GM21825 (cell line): ENCODE results near the gene ARHGDIB.

ENCODE experiments used
- ATAC-seq: cut with Tn5 transposase; IDR thresholded peaks from one replicate; pipeline ENCODE4 v1.9.1; 2021; ENCODE audit warnings: mild to moderate bottlenecking, moderate library complexity; ENCODE audit not compliant: unreplicated experiment

The ARHGDIB gene

GRCh38 chr12:14961466-14962152 lies at the start of gene ARHGDIB:
Gene ARHGDIB (minus strand): TSS chr12:14961601. CDS start chr12:14950712, 10,889 bp downstream.
- ATAC-seq: peak; percentile 61

- no peak for ATAC-seq
Observed at GRCh38 chr12:15011162-15011561, 49.8 kb upstream of the ARHGDIB start.

DNA sequence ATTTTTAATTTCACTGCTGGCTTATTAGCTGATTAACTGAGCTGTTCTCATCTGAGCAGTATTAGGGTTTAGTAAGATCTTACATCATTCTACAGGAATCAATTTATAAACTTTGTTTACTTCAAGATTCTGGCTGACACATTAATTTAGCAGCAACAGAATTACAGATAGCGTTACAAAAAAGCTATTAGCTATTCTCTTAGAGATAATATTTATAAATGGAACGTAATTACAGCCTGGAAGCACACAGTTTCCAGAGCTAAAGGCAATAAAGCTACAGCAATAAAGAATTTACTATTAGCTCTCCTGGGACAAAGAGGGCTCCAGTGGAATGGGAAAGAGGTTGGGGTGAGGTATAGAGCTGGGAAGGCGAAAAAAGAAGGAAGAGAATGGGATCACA lies 46.1 kb upstream of the ARHGDIB start:
- ATAC-seq: no peak

GRCh38 chr12:15005064-15005463 lies 43.7 kb upstream of the ARHGDIB start:
- ATAC-seq: no peak

GRCh38 chr12:15004421-15004820 lies 43.0 kb upstream of the ARHGDIB start:
- no peak for ATAC-seq

DNA sequence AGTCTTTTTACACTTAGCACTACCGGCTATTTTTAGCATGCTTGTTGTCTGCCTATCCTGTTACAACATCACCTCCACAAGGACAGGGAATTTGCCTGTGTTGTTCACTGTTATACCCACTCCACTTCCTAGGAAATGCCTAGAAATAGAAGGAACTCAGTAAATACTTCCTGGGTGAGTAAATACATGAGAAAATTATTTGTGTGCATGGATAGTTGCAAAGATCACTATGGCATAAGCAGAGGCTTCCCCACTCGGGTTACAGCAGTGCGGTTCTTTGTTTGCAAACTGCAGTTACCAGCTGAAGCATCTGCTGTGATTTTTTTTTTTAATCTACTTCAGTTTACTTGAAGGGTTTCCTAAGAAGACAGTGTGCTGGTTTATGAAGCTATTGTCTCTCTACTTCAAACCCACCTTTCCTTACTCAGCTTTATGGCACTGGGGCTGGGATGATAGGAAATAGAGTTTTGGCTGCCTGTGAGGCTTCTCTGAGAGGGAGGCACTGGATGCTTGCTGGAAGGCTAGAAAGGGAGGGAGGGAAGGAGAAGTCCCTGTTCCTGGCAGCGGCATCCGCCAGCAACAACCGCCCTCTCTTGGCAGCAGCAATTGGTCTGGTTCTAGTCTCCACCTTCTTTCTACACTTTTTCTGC lies 40.5 kb upstream of the ARHGDIB start:
- ATAC-seq: no peak

DNA sequence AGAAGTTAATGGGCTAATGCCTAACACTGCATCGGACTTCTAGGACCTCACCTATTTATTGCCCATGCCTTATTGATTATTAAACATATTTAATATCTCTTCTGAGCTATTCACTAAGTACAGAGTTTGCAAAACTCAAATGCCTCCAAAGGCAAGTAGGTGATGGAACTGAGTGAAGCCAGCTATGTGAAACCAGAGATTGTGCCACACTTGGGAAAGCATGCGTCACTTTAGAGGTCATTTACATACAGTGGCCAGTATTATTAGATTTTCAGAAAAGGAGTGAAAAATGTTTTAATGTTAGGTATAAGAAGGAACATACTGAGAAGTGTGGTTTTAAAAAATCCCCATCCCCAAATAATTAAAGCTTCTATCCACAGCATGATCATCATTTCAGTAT lies 39.2 kb upstream of the ARHGDIB start:
- ATAC-seq: no peak

- ATAC-seq: no peak
Observed at GRCh38 chr12:14999695-15000365, 38.4 kb upstream of the ARHGDIB start.

DNA sequence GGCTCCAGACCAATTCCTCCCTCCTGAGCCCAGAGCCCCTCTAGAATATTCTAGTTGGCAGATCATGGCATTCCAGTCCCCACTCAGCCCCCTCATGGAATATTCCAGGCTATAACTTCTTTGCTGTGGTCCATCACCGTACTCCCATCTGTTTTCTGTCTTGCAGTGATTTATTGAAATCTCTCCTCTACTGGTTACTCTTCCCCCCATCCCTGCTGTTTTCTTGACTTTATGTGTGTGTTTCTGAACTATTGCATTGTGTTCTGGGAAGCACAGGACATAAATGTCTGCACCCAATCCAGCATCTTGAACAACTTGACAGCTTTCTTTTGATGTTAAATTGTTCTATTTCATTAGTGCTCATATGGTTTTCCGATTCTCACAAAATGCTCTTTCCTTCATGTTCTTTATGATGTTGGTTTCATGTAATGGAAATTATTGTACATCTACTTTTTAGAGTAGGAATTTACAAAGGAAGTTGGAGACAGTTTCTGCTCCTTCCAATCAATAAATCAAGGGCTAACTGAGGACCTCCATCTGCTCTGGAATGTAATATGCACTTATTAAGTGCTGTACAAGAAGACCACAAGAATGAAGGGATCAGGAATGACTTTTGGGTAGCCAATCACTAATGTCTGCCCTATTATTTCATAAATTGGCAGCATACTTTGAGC lies 37.8 kb upstream of the ARHGDIB start:
- ATAC-seq: no peak

- no peak for ATAC-seq
Observed at GRCh38 chr12:14997998-14998397, 36.6 kb upstream of the ARHGDIB start.

GRCh38 chr12:14995583-14996425 lies 34.4 kb upstream of the ARHGDIB start:
- ATAC-seq: no peak

DNA sequence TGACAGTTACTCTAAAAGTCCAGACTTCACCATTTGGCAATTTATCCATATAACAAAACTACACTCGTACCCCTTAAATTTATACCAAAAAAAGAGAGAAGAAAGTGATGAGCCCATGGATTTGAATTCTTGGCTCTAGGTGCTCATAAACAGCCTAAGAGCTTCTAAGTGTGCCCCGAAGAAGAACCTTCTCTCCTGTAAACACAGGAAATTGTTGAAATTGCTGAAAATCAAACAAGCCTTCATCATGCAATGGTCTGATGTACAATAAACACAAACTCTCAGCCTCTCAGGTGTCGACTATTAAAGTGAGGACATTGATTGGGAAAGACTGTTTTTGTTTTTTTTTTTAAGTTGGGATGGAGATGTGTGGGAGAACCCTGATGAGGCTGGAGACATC lies 33.2 kb upstream of the ARHGDIB start:
- no peak for ATAC-seq

DNA sequence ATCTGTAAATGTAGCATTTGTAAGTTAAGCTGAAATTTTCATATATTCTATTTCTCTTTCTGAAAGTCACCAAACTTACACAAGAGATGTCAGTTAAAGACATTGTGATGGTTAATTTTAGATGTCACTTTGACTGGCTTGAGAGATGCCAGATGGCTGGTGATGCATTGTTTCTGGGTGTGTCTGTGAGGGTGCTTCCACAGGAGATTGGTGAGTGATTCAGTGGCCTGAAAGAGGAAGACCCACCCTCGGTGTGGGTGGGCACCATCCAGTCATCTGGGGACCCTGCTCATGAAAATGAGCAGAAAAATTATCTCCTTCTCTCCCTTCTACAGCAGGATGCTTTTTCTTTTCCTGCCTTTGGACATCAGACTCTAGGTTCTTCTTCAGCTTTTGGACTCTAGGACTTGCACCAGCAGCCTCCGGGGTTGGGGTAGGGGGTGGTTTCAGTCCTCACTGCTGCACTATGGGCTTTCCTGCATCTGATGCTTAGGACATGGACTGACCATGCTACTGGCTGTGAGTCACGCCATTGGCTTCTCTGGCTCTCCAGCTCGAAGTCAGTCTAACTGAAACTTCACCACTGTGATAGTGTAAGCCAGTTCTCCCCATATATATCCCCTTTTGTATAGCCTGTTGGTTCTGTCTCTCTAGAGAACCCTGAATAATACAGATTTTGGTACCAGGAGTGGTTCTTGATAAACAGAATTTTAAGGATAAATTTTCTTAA lies 32.3 kb upstream of the ARHGDIB start:
- ATAC-seq: no peak

- no peak for ATAC-seq
Observed at GRCh38 chr12:14993117-14993516, 31.7 kb upstream of the ARHGDIB start.

- no peak for ATAC-seq
Observed at GRCh38 chr12:14992673-14993072, 31.3 kb upstream of the ARHGDIB start.

GRCh38 chr12:14991069-14991468 lies 29.7 kb upstream of the ARHGDIB start:
- ATAC-seq: no peak

- peak; percentile 47 for ATAC-seq
Observed at GRCh38 chr12:14989790-14990189, 28.4 kb upstream of the ARHGDIB start.

DNA sequence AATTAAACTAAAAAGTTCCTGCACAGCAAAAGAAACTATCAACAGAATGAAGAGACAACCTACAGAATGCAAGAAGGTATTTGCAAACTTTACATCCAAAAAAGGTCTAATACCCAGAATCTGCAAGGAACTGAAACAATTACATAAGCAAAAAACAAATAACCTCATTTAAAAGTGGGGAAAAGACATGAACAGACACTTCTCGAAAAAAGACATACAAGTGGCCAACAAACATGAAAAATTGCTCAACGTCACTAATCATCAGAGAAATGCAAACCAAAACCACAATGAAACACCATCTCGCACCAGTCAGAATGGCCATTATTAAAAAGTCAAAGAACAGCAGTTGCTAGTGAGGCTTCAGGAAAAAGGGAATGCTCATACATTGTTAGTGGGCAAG lies 26.6 kb upstream of the ARHGDIB start:
- ATAC-seq: no peak

- no peak for ATAC-seq
Observed at GRCh38 chr12:14986449-14986848, 25.0 kb upstream of the ARHGDIB start.

DNA sequence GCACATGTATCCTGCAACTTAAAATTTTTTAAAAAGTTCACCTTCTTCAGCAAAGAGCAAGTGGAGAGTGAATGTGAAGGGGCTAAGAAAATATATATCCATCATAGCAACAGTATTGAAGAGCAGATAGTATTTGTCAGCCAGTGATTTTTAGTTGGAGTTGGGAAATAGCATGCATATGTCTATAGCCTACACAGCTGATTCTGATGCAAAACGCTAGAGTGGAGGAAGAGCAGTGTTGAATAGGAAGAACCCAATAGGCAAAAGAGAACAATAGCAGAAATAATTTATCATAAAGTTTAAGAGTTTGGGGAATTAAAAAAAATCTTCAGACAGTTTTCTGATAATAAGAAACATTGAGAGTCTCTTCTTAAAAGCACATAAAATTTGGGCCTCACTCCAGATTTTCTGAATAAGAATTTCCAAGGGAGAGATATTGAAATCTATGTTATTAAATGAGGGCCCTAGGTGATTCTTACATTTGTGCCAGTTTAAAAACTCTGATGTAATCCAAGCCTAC lies 23.4 kb upstream of the ARHGDIB start:
- no peak for ATAC-seq
